ENCODE data around the gene PIK3R3.

PIK3R3 gene

GRCh38 chr1:46112108-46112507 is 20.3 kb downstream of the PIK3R3 start:
- no peak overlapping the region for H3K27ac ChIP-seq
- no peak overlapping the region for H3K4me3 ChIP-seq
- no peak for DNase-seq (ENCODE audit: low spot score)
- TF ChIP-seq, protein P1, sequence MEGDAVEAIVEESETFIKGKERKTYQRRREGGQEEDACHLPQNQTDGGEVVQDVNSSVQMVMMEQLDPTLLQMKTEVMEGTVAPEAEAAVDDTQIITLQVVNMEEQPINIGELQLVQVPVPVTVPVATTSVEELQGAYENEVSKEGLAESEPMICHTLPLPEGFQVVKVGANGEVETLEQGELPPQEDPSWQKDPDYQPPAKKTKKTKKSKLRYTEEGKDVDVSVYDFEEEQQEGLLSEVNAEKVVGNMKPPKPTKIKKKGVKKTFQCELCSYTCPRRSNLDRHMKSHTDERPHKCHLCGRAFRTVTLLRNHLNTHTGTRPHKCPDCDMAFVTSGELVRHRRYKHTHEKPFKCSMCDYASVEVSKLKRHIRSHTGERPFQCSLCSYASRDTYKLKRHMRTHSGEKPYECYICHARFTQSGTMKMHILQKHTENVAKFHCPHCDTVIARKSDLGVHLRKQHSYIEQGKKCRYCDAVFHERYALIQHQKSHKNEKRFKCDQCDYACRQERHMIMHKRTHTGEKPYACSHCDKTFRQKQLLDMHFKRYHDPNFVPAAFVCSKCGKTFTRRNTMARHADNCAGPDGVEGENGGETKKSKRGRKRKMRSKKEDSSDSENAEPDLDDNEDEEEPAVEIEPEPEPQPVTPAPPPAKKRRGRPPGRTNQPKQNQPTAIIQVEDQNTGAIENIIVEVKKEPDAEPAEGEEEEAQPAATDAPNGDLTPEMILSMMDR (IDR thresholded peaks at IDR 0.05): no peak

- no peak overlapping the region for H3K4me3 ChIP-seq
- DNase-seq (ENCODE audit: low spot score): no peak
- TF ChIP-seq, protein P1 (IDR thresholded peaks at IDR 0.05): no peak
Measured at GRCh38 chr1:46110521-46110920, 21.9 kb downstream of the PIK3R3 start.

GRCh38 chr1:46102769-46103476 is 29.5 kb downstream of the PIK3R3 start:
- no peak overlapping the region for H3K4me3 ChIP-seq
- H3K27ac ChIP-seq: no peak overlapping the region
- no peak for DNase-seq (ENCODE audit: low spot score)
- TF ChIP-seq, protein P1 (IDR thresholded peaks at IDR 0.05): no peak

More at GRCh38 chr1:46110521-46110920, 21.9 kb downstream of the PIK3R3 start:
- no peak overlapping the region for H3K27ac ChIP-seq

DNA sequence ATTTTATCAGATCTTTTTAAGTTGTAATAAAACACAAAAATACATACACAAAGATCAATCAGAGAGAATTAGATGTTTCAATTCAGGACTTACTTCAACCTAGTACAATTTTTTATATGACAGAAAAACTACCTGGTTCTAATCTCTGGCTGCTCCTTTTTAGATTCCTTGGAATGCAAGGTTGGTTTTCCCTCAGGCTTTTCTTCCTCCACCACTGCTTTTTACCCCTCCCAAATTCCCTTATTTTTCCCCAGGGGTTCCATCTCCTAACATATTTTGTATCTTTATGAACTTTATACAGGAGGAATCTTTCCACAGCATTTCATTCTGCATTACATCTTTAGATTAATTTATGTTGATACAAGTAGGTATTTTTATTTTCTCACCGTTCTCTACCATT is 33.2 kb downstream of the PIK3R3 start:
- no peak overlapping the region for H3K27ac ChIP-seq
- no peak for DNase-seq (ENCODE audit: low spot score)
- H3K4me3 ChIP-seq: no peak overlapping the region
- TF ChIP-seq, protein P1 (IDR thresholded peaks at IDR 0.05): no peak

DNA sequence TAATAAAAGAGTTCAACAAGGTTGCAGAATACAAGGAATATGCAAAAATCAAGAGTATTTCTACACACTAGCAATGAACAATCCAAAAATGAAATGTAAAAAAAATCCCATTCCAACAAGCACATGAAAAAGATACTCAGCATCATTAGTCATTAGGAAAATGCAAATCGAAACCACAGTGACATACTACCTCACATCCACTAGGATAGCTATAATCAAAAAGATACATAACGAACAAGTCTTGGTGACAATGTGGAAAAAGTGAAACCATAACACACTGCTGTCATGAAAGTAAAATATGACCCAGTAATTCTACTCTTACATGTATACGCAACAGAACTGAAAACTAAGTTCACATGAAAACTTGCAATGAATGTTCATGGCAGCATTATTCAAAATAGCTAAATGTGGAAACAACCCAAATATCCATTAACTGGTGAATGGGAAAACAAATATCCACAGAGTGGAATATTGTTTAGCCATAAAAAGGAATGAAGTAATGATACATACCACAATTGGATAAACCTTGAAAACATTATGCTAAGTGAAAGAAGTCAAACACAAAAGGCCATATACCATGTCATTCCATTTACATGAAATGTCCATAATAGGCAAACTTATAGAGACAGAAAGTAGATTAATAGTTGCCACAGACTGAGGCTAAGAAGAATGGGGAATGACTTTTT is 34.3 kb downstream of the PIK3R3 start:
- DNase-seq (ENCODE audit: low spot score): no peak
- TF ChIP-seq, protein P1 (IDR thresholded peaks at IDR 0.05): no peak

GRCh38 chr1:46097149-46097472 is 35.3 kb downstream of the PIK3R3 start:
- no peak for DNase-seq (ENCODE audit: low spot score)
- H3K27ac ChIP-seq: no peak overlapping the region
- no peak overlapping the region for H3K4me3 ChIP-seq
- TF ChIP-seq, protein P1 (IDR thresholded peaks at IDR 0.05): no peak

More for the DNA sequence above, 34.3 kb downstream of the PIK3R3 start:
- Histone ChIP-seq H3K4me3 (no peak overlapping the region), H3K27ac (no peak overlapping the region)

Measured in coronary artery (tissue), 2 donors.